ENCODE data around the gene KLHL26.

GRCh38 chr19:18683109-18683957 is 46.5 kb downstream of the KLHL26 start, which contains the start of gene CRTC1:
- TF ChIP-seq CTCF (IDR thresholded peaks at IDR 0.05), result no peak
- no peak for TF ChIP-seq EP300 (IDR thresholded peaks at IDR 0.05)
- peak in 1 of 3 donors; percentile 50 for TF ChIP-seq POLR2AphosphoS5 (IDR thresholded peaks at IDR 0.05)
